IMR-90 (cell line): Measurements from ENCODE around the gene OR2H1. TPM values are rescaled to one million over a fixed set of nuclear protein-coding genes. Genes with fewer than 3 reads are reported as not detected.

Source experiments
- ATAC-seq: fragments of 200-7000 bp; cut with Tn5 transposase; 2 replicates; pipeline ENCODE4 v1.9.1; 2020; ENCODE audit warnings: low read depth, mild to moderate bottlenecking, moderate library complexity
- BruUV-seq: library from RNA; stranded (reverse); fragments of 400-500 nt; replicated peaks from 2 replicates; lab custom pipeline; 2021; lab: Mats Ljungman, UMichigan
- CTCF ChIA-PET: fragments of 300-600 bp; formaldehyde crosslinking; extraction: SDS; loops from one replicate; lab custom pipeline; 2021; ENCODE audit warnings: antibody characterized with exemption; lab: Yijun Ruan, JAX
- POLR2A ChIA-PET: fragments of 300-600 bp; sonication (Branson Sonifier 250); formaldehyde crosslinking; loops from one replicate; lab custom pipeline; 2022; ENCODE audit warnings: antibody characterized with exemption; ENCODE audit not compliant: unreplicated experiment; lab: Charles Lee
- DNase-seq: peaks from one replicate; pipeline ENCODE4 v3.0.0; 2013
- H2AFZ ChIP-seq: replicated peaks from 2 replicates; pipeline ENCODE3; 2013; ENCODE audit warnings: low read length, mild to moderate bottlenecking; ENCODE audit not compliant: poor library complexity
- H2AK5ac ChIP-seq: 2 replicates; pipeline ENCODE4 v1.6.1; 2013; ENCODE audit warnings: low read depth, low read length, inconsistent platforms
- H2AK9ac ChIP-seq: replicated peaks from 2 replicates; pipeline ENCODE3; 2013; ENCODE audit warnings: mild to moderate bottlenecking, low read depth, low read length, moderate library complexity; ENCODE audit not compliant: poor library complexity
- H2BK120ac ChIP-seq: 2 replicates; pipeline ENCODE4 v1.6.1; 2013; ENCODE audit warnings: low read depth, low read length, inconsistent platforms
- H2BK15ac ChIP-seq: 3 replicates; pipeline ENCODE4 v1.6.1; 2013; ENCODE audit warnings: low read depth, low read length, inconsistent platforms
- H2BK20ac ChIP-seq: 2 replicates; pipeline ENCODE4 v1.6.1; 2013; ENCODE audit warnings: low read depth, mild to moderate bottlenecking, inconsistent platforms, low read length, moderate library complexity
- H2BK5ac ChIP-seq: 2 replicates; pipeline ENCODE4 v1.6.1; 2013; ENCODE audit warnings: mild to moderate bottlenecking, low read depth, low read length, inconsistent platforms; ENCODE audit not compliant: poor library complexity, severe bottlenecking
- H3K14ac ChIP-seq: replicated peaks from 2 replicates; pipeline ENCODE4 v1.6.1; 2013; ENCODE audit warnings: low read depth, low read length, inconsistent platforms
- H3K18ac ChIP-seq: 2 replicates; pipeline ENCODE4 v1.6.1; 2013; ENCODE audit warnings: low read depth, low read length, control low read depth
- H3K23ac ChIP-seq: 2 replicates; pipeline ENCODE4 v1.6.1; 2013; ENCODE audit warnings: low read depth, low read length, inconsistent platforms
- H3K27ac ChIP-seq: 2 replicates; pipeline ENCODE4 v1.5.1; 2013; ENCODE audit warnings: mild to moderate bottlenecking, control low read depth, low read length; ENCODE audit not compliant: insufficient read depth
- H3K27me3 ChIP-seq: 2 replicates; pipeline ENCODE4 v1.6.1; 2013; ENCODE audit warnings: low read length; ENCODE audit not compliant: control insufficient read depth, insufficient read depth
- H3K36me3 ChIP-seq: 2 replicates; pipeline ENCODE4 v1.6.1; 2013; ENCODE audit warnings: low read length, mixed read lengths; ENCODE audit not compliant: control insufficient read depth, insufficient read depth
- H3K4ac ChIP-seq: 2 replicates; pipeline ENCODE4 v1.6.1; 2013; ENCODE audit warnings: low read depth, low read length, inconsistent platforms
- H3K4me1 ChIP-seq: 2 replicates; pipeline ENCODE4 v1.6.1; 2013; ENCODE audit warnings: low read length, mixed read lengths; ENCODE audit not compliant: control insufficient read depth, insufficient read depth
- H3K4me2 ChIP-seq: 2 replicates; pipeline ENCODE4 v1.6.1; 2013; ENCODE audit warnings: low read depth, mild to moderate bottlenecking, control low read depth, low read length, moderate library complexity
- H3K4me3 ChIP-seq: 2 replicates; pipeline ENCODE4 v1.5.1; 2013; ENCODE audit warnings: low read depth, mild to moderate bottlenecking, control low read depth, low read length, moderate library complexity; ENCODE audit not compliant: insufficient read depth
- H3K56ac ChIP-seq: 2 replicates; pipeline ENCODE4 v1.6.1; 2013; ENCODE audit warnings: low read length, inconsistent platforms; ENCODE audit not compliant: insufficient read depth; ENCODE audit errors: extremely low read depth
- H3K79me1 ChIP-seq, 2 experiments: 2 replicates each; pipeline ENCODE4 v1.6.1; 2013; ENCODE audit warnings: low read length in 2 of 2, inconsistent platforms in 1 of 2, low read depth in 1 of 2
- H3K9ac ChIP-seq: 2 replicates; pipeline ENCODE4 v1.6.1; 2013; ENCODE audit warnings: low read depth, low read length, control low read depth
- H3K9me1 ChIP-seq: 2 replicates; pipeline ENCODE4 v1.6.1; 2013; ENCODE audit warnings: low read length, inconsistent platforms; ENCODE audit not compliant: insufficient read depth
- H3K9me3 ChIP-seq: 2 replicates; pipeline ENCODE4 v1.6.1; 2013; ENCODE audit warnings: low read length; ENCODE audit not compliant: control insufficient read depth, insufficient read depth
- H4K20me1 ChIP-seq: 2 replicates; pipeline ENCODE4 v1.6.1; 2013; ENCODE audit warnings: low read length, inconsistent platforms; ENCODE audit not compliant: insufficient read depth
- H4K5ac ChIP-seq: 2 replicates; pipeline ENCODE4 v1.6.1; 2013; ENCODE audit warnings: mild to moderate bottlenecking, low read depth, low read length, control low read depth
- H4K8ac ChIP-seq, 2 experiments: 2 replicates each; pipeline ENCODE4 v1.6.1; 2013; ENCODE audit warnings: low read depth in 2 of 2, low read length in 2 of 2, control low read depth in 1 of 2, inconsistent platforms in 1 of 2
- H4K91ac ChIP-seq: 2 replicates; pipeline ENCODE4 v1.6.1; 2013; ENCODE audit warnings: low read depth, low read length, inconsistent platforms; ENCODE audit not compliant: insufficient read depth
- MXI1 ChIP-seq: IDR thresholded peaks from 2 replicates; pipeline ENCODE4 v1.6.1; 2012; ENCODE audit warnings: low read depth, mild to moderate bottlenecking, low read length, moderate library complexity, borderline replicate concordance
- NFE2L2 ChIP-seq: fragments of 150-350 bp; IDR thresholded peaks from 2 replicates; pipeline ENCODE4 v1.6.1; 2016; ENCODE audit warnings: low read depth, mild to moderate bottlenecking, low read length
- POLR2A ChIP-seq: IDR thresholded peaks from 2 replicates; pipeline ENCODE4 v1.6.1; 2012; ENCODE audit warnings: mild to moderate bottlenecking, low read depth, low read length
- SMC3 ChIP-seq: fragments of 150-350 bp; IDR thresholded peaks from 2 replicates; pipeline ENCODE4 v1.6.1; 2016; ENCODE audit warnings: low read depth, mild to moderate bottlenecking, antibody characterized with exemption, low read length, moderate library complexity
- USF2 ChIP-seq: fragments of 150-350 bp; IDR thresholded peaks from 2 replicates; pipeline ENCODE4 v1.6.1; 2017; ENCODE audit warnings: mild to moderate bottlenecking, antibody characterized with exemption, low read length, low read depth
- WGBS, 2 experiments: methylation state at CpG; one replicate each; pipeline versions ENCODE4 v1.1.5 to v1.1.7; 2013; ENCODE audit warnings: missing lambda C conversion rate in 2 of 2; ENCODE audit not compliant: insufficient read length in 1 of 2; ENCODE audit errors: extremely low coverage in 2 of 2; 5-methylcytosine and 5-hydroxymethylcytosine counted together
- dilution Hi-C: fragments of 300-500 bp; cut with HindIII; formaldehyde crosslinking; loops from one replicate; pipeline ENCODE4 v1.14.3; 2018; ENCODE audit warnings: low sequenced_read_pairs; ENCODE audit not compliant: unreplicated experiment
- in situ Hi-C: fragments of 300-500 bp; cut with MboI; formaldehyde crosslinking; loops from 3 replicates; pipeline ENCODE4 v1.14.3; 2019; ENCODE audit warnings: low sequenced_read_pairs, inconsistent platforms, mixed read lengths
- intact Hi-C: fragments of 100-400 bp; cut with micrococcal nuclease; formaldehyde crosslinking; loops from 2 replicates; pipeline ENCODE4 v1.10.0; 2022
- polyA plus RNA-seq, 3 experiments: library from polyadenylated mRNA; depleted of rRNA; stranded (reverse); fragments of >200 nt; gene quantifications; 2 replicates each; pipeline ENCODE4 v1.2.3, GENCODE V29; 2012; ENCODE audit warnings: low replicate concordance in 1 of 3
- total RNA-seq: library from RNA; depleted of rRNA; stranded (reverse); fragments of >200 nt; gene quantifications from 2 replicates; pipeline ENCODE4 v1.2.3, GENCODE V29; 2012
- TF ChIP-seq, protein P1 (sequence below): fragments of 150-350 bp; IDR thresholded peaks from 2 replicates; pipeline ENCODE4 v1.6.1; 2016; ENCODE audit warnings: low read depth, mild to moderate bottlenecking, low read length, moderate library complexity, borderline replicate concordance
- TF ChIP-seq, protein P2 (sequence below): conservative IDR thresholded peaks from 2 replicates; pipeline ENCODE4 v1.5.1; 2012; ENCODE audit warnings: mild to moderate bottlenecking, low read depth, low read length, improper control_type of control experiment

The OR2H1 gene
- total and polyA plus RNA-seq, 2 of the 4 experiments (the other 2 are of a cell fraction), result not detected

DNA sequence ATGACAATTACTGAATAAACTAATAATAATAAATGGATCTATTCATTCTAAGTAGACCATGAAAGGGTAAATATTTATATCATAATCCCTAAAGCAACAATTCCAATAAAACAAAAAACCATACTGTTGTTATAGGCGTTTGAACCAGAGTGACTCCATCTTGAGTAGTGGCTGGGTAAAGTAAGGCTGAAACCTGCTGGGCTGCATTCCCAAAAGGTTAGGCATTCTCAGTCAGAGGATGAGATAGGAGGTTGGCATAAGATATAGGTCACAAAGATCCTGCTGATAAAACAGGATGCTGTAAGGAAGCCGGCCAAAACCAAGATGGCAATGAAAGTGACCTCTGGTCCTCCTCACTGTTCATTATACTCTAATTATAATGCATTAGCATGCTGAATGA, 8.3 kb downstream of the OR2H1 start:
- ATAC-seq, result no peak
- H3K79me1 ChIP-seq, result no peaks in the 10 kb centered on the region

More for the DNA sequence above, 8.3 kb downstream of the OR2H1 start:
- H3K4me2 ChIP-seq, result no peak overlapping the region
- H4K8ac ChIP-seq, result no peak overlapping the region
- DNase-seq, result no peak
- H4K5ac ChIP-seq, result no peak overlapping the region
- no peak overlapping the region for H3K56ac ChIP-seq
- ChIA-PET CTCF (no interaction called here), POLR2A (no interaction called here)
- H3K4me3 ChIP-seq, result no peak overlapping the region
- no peak overlapping the region for H4K91ac ChIP-seq
- H3K14ac ChIP-seq, result no peak overlapping the region
- H2BK20ac ChIP-seq, result no peak overlapping the region
- H2AK5ac ChIP-seq, result no peak overlapping the region
- TF ChIP-seq, protein P1, sequence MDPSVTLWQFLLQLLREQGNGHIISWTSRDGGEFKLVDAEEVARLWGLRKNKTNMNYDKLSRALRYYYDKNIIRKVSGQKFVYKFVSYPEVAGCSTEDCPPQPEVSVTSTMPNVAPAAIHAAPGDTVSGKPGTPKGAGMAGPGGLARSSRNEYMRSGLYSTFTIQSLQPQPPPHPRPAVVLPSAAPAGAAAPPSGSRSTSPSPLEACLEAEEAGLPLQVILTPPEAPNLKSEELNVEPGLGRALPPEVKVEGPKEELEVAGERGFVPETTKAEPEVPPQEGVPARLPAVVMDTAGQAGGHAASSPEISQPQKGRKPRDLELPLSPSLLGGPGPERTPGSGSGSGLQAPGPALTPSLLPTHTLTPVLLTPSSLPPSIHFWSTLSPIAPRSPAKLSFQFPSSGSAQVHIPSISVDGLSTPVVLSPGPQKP, result no peak
- TF ChIP-seq POLR2A, result no peak
- TF ChIP-seq USF2, result no peak
- no peak for TF ChIP-seq SMC3
- TF ChIP-seq, protein P2, sequence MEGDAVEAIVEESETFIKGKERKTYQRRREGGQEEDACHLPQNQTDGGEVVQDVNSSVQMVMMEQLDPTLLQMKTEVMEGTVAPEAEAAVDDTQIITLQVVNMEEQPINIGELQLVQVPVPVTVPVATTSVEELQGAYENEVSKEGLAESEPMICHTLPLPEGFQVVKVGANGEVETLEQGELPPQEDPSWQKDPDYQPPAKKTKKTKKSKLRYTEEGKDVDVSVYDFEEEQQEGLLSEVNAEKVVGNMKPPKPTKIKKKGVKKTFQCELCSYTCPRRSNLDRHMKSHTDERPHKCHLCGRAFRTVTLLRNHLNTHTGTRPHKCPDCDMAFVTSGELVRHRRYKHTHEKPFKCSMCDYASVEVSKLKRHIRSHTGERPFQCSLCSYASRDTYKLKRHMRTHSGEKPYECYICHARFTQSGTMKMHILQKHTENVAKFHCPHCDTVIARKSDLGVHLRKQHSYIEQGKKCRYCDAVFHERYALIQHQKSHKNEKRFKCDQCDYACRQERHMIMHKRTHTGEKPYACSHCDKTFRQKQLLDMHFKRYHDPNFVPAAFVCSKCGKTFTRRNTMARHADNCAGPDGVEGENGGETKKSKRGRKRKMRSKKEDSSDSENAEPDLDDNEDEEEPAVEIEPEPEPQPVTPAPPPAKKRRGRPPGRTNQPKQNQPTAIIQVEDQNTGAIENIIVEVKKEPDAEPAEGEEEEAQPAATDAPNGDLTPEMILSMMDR, result no peak
- no peak for TF ChIP-seq MXI1
- TF ChIP-seq NFE2L2, result no peak
- H2AFZ ChIP-seq, result no peak overlapping the region
- H3K9ac ChIP-seq, result no peak overlapping the region
- H2BK120ac ChIP-seq, result no peak overlapping the region
- H4K20me1 ChIP-seq, result no peaks in the 10 kb centered on the region
- H3K27me3 ChIP-seq, result no peaks in the 10 kb centered on the region
- peaks cover 14% of the 10 kb centered on the region for H3K9me3 ChIP-seq
- H3K4me1 ChIP-seq, result no peaks in the 10 kb centered on the region
- dilution Hi-C loops (no loop called here), intact Hi-C loops (no loop called here), in situ Hi-C loops (no loop called here)
- H3K36me3 ChIP-seq, result no peaks in the 10 kb centered on the region
- H3K23ac ChIP-seq, result no peak overlapping the region
- H2BK15ac ChIP-seq, result no peak overlapping the region
- H2AK9ac ChIP-seq, result no peak overlapping the region
- H3K4ac ChIP-seq, result no peak overlapping the region
- no peak overlapping the region for H2BK5ac ChIP-seq
- H3K18ac ChIP-seq, result no peak overlapping the region
- no peaks in the 10 kb centered on the region for H3K9me1 ChIP-seq
- H3K27ac ChIP-seq, result no peak overlapping the region
- BruUV-seq, result no TSS peak
- WGBS, 2 experiments, result no CpG with 5 or more reads among the region's 2 CpGs
